Hepatocyte (in vitro differentiated cells): ENCODE data around the gene SDE2. TPM values are rescaled to one million over a fixed set of nuclear protein-coding genes. Genes with fewer than 3 reads are reported as not detected.
A peak's percentile ranks its signal among the peaks of the same experiment; 100 is the strongest.

ENCODE experiments used
- DNase-seq: peaks from one replicate; pipeline ENCODE4 v3.0.0-alpha.2; 2016; ENCODE audit warnings: low spot score
- H2AFZ ChIP-seq: fragments of 200-600 bp; sonication (generic); 2 replicates; pipeline ENCODE4 v1.6.0; 2016; ENCODE audit warnings: antibody characterized with exemption, mild to moderate bottlenecking
- H3K27ac ChIP-seq: fragments of 200-600 bp; sonication (generic); 2 replicates; pipeline ENCODE4 v1.5.1; 2016; ENCODE audit warnings: mild to moderate bottlenecking
- H3K27me3 ChIP-seq: fragments of 200-600 bp; sonication (generic); 2 replicates; pipeline ENCODE4 v1.6.1; 2016
- H3K36me3 ChIP-seq: fragments of 200-600 bp; sonication (generic); replicated peaks from 2 replicates; pipeline ENCODE4 v1.5.1; 2016; ENCODE audit warnings: low read depth; ENCODE audit not compliant: insufficient read depth
- H3K4me1 ChIP-seq: fragments of 200-600 bp; sonication (generic); 2 replicates; pipeline ENCODE4 v1.5.1; 2016; ENCODE audit warnings: mild to moderate bottlenecking, moderate library complexity; ENCODE audit not compliant: insufficient read depth
- H3K4me2 ChIP-seq: fragments of 200-600 bp; sonication (generic); 2 replicates; pipeline ENCODE4 v1.6.0; 2016
- H3K4me3 ChIP-seq: fragments of 200-600 bp; sonication (generic); 2 replicates; pipeline ENCODE4 v1.5.1; 2016; ENCODE audit warnings: mild to moderate bottlenecking
- H3K79me2 ChIP-seq: fragments of 200-600 bp; sonication (generic); 2 replicates; pipeline ENCODE4 v1.6.0; 2017; ENCODE audit warnings: mild to moderate bottlenecking
- H3K9me2 ChIP-seq: fragments of 200-600 bp; sonication (generic); replicated peaks from 2 replicates; pipeline ENCODE4 v1.6.0; 2017; ENCODE audit warnings: mild to moderate bottlenecking; ENCODE audit not compliant: insufficient read depth
- H3K9me3 ChIP-seq: fragments of 200-600 bp; sonication (generic); 2 replicates; pipeline ENCODE4 v1.5.1; 2016; ENCODE audit warnings: low read depth, mild to moderate bottlenecking
- H4K20me1 ChIP-seq: fragments of 200-600 bp; sonication (generic); 2 replicates; pipeline ENCODE4 v1.6.0; 2016; ENCODE audit warnings: mild to moderate bottlenecking; ENCODE audit not compliant: insufficient read depth, poor library complexity, severe bottlenecking
- EZH2 ChIP-seq: fragments of 200-600 bp; sonication (generic); IDR thresholded peaks from 2 replicates; pipeline ENCODE4 v1.6.1; 2016; ENCODE audit warnings: antibody characterized with exemption, mild to moderate bottlenecking, borderline replicate concordance
- EZH2phosphoT487 ChIP-seq: fragments of 200-600 bp; sonication (generic); IDR thresholded peaks from one replicate; pipeline ENCODE4 v1.6.1; 2018; ENCODE audit warnings: antibody characterized with exemption, mild to moderate bottlenecking, low read depth, moderate library complexity; ENCODE audit not compliant: unreplicated experiment, severe bottlenecking
- WGBS: methylation state at CpG from one replicate; pipeline ENCODE4 v1.1.6; 2016; ENCODE audit warnings: low lambda C conversion rate; ENCODE audit errors: missing lambda C conversion rate; 5-methylcytosine and 5-hydroxymethylcytosine counted together
- polyA plus RNA-seq: library from polyadenylated mRNA; unstranded; fragments of >200 nt; fragmentation: Nextera tagmentation; extraction: Ambion mirVana; gene quantifications from 2 replicates; pipeline ENCODE4 v1.2.1, GENCODE V29; 2016
- total RNA-seq: library from RNA; depleted of rRNA; stranded (reverse); fragments of >200 nt; gene quantifications from 2 replicates; pipeline ENCODE4 v1.2.3, GENCODE V29; 2014
- TF ChIP-seq, protein P1 (sequence below): fragments of 200-600 bp; sonication (generic); IDR thresholded peaks from 2 replicates; pipeline ENCODE4 v1.5.1; 2016; ENCODE audit warnings: antibody characterized with exemption, mild to moderate bottlenecking; ENCODE audit not compliant: poor library complexity

The SDE2 gene
- total RNA-seq, result 24.2 and 27.3 TPM in 2 replicates
- 14.0 and 14.6 TPM in 2 replicates for polyA plus RNA-seq

DNA sequence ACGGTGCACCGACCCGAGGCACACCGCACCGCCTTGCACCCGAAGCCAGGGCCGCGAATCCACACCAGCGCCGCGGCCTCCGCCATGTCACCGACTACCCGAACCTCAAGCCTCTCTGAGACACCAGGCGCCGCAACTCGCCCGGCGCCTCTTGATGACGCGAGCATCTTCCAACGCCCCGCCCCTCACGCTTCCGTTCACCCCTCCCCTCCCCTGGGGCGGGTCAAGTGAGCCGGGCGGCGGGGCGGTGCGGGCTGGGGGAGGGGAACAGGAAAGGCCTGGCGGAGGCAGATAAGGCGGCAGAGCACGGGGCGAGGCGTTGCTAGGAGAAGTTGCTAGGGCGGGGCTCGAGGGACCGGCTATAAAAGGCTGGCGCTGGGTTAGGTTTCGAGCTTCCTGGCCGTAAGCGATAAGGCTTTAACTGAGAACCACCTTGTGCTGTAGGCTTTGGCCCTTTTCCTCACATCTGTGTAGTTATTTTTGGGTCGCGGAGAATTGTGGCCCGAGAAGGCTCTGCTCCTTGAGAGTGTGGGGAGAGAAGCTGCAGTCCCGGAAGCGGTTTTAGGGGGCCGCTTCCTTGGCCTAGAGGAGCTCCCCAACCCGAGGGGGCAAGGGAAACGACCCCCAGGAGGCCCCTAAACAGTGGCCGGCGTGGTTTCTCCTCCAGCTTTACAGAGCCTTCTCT lies at the start of gene SDE2:
Gene SDE2, minus strand, starts transcription at position 117 of the 685 bp plus-strand sequence. Its CDS starts 31 bp downstream, at position 86.
- peaks cover 47% of the 10 kb centered on the region for H3K79me2 ChIP-seq
- H3K4me3 ChIP-seq, result peak within 1 kb of the TSS; percentile 46
- H4K20me1 ChIP-seq, result no peaks in the 10 kb centered on the region
- peak within 1 kb of the TSS; percentile 79 for H3K4me2 ChIP-seq
- H3K27ac ChIP-seq, result peak within 1 kb of the TSS; percentile 97
- DNase-seq, result peak; percentile 100
- no peaks in the 10 kb centered on the region for H3K27me3 ChIP-seq
- H2AFZ ChIP-seq, result peak within 1 kb of the TSS; percentile 45
- H3K9me3 ChIP-seq, result no peaks in the 10 kb centered on the region
- no peaks in the 10 kb centered on the region for H3K36me3 ChIP-seq
- TF ChIP-seq EZH2 (no peak), EZH2phosphoT487 (no peak)
- TF ChIP-seq, protein P1, sequence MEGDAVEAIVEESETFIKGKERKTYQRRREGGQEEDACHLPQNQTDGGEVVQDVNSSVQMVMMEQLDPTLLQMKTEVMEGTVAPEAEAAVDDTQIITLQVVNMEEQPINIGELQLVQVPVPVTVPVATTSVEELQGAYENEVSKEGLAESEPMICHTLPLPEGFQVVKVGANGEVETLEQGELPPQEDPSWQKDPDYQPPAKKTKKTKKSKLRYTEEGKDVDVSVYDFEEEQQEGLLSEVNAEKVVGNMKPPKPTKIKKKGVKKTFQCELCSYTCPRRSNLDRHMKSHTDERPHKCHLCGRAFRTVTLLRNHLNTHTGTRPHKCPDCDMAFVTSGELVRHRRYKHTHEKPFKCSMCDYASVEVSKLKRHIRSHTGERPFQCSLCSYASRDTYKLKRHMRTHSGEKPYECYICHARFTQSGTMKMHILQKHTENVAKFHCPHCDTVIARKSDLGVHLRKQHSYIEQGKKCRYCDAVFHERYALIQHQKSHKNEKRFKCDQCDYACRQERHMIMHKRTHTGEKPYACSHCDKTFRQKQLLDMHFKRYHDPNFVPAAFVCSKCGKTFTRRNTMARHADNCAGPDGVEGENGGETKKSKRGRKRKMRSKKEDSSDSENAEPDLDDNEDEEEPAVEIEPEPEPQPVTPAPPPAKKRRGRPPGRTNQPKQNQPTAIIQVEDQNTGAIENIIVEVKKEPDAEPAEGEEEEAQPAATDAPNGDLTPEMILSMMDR, result no peak
- H3K4me1 ChIP-seq, result peaks cover 13% of the 10 kb centered on the region
- 5% methylated on average over 32 of the region's 53 CpGs for WGBS
- H3K9me2 ChIP-seq, result no peaks in the 10 kb centered on the region

GRCh38 chr1:226048886-226049285 lies 49.7 kb upstream of the SDE2 start:
- no peak overlapping the region for H2AFZ ChIP-seq
- H3K4me2 ChIP-seq, result no peak overlapping the region
- DNase-seq, result no peak
- no peaks in the 10 kb centered on the region for H3K27me3 ChIP-seq
- H3K9me2 ChIP-seq, result no peaks in the 10 kb centered on the region
- no peaks in the 10 kb centered on the region for H4K20me1 ChIP-seq
- H3K79me2 ChIP-seq, result no peaks in the 10 kb centered on the region
- no peaks in the 10 kb centered on the region for H3K4me1 ChIP-seq
- no peaks in the 10 kb centered on the region for H3K36me3 ChIP-seq
- no peak overlapping the region for H3K4me3 ChIP-seq
- 96% methylated on average over 1 of the region's 1 CpG for WGBS
- TF ChIP-seq EZH2 (no peak), EZH2phosphoT487 (no peak)
- TF ChIP-seq, protein P1, result no peak
- H3K27ac ChIP-seq, result no peak overlapping the region
- no peaks in the 10 kb centered on the region for H3K9me3 ChIP-seq

DNA sequence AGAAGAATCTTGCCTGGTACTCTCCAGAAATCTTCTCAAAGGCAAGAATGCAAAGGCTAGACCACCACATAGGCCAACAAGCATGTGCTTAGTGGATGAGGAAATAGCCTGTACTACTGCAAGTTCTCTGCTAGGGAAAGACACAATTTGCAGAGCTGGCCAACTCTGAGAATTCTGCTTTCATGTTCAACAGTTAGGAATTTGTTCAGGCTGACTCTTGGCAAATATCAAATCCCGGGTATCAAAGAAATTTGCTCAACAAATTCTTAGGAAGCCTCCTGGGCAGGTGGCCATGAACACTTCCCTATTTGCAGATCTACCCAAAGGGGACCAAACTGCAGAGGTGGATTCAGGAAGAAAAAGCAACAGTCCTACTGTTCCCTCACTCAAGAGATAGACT lies 48.4 kb upstream of the SDE2 start:
- no peak overlapping the region for H3K4me2 ChIP-seq
- WGBS, result 93% methylated on average over 1 of the region's 1 CpG
- no peak overlapping the region for H2AFZ ChIP-seq
- DNase-seq, result no peak
- H3K4me3 ChIP-seq, result no peak overlapping the region
- H3K36me3 ChIP-seq, result no peaks in the 10 kb centered on the region
- no peak overlapping the region for H3K27ac ChIP-seq
- TF ChIP-seq EZH2 (no peak), EZH2phosphoT487 (no peak)
- TF ChIP-seq, protein P1, result no peak
- H3K9me3 ChIP-seq, result no peaks in the 10 kb centered on the region
- H3K4me1 ChIP-seq, result no peaks in the 10 kb centered on the region
- no peaks in the 10 kb centered on the region for H4K20me1 ChIP-seq
- H3K27me3 ChIP-seq, result no peaks in the 10 kb centered on the region
- H3K79me2 ChIP-seq, result no peaks in the 10 kb centered on the region
- no peaks in the 10 kb centered on the region for H3K9me2 ChIP-seq
